Pancreas (tissue), 10 donors: ENCODE data around the gene KCNK18. TPM values are rescaled to one million over a fixed set of nuclear protein-coding genes. Genes with fewer than 3 reads are reported as not detected.

Experiments
- ATAC-seq, 4 donors: fragments of 200-7000 bp; cut with Tn5 transposase; one replicate each; pipeline versions ENCODE4 v1.8.0 to v1.9.1; 2020; ENCODE audit warnings: mild to moderate bottlenecking in 4 of 4, moderate library complexity in 4 of 4
- DNase-seq, 6 donors: peaks; one replicate each; pipeline ENCODE4 v3.0.0-alpha.2; 2020
- FAIRE-seq: peaks from 2 replicates; lab custom pipeline; 2012; peaks lifted over from hg19 to GRCh38; lab: Jason Lieb, UNC
- H3K27ac ChIP-seq, 4 donors: fragments of 200-600 bp; sonication (generic); 1 replicate in 3 of 4; 2 replicates in 1 of 4; pipeline versions ENCODE4 v1.5.0 to v1.8.0; 2020
- H3K27me3 ChIP-seq, 4 donors: fragments of 200-600 bp; one replicate each; pipeline ENCODE4 v1.8.0; 2021
- H3K36me3 ChIP-seq, 3 donors: fragments of 200-600 bp; sonication (generic) in 1 of 3; one replicate each; pipeline versions ENCODE4 v1.5.0 to v1.8.0; 2020 to 2021
- H3K4me1 ChIP-seq, 3 donors: fragments of 200-600 bp; one replicate each; pipeline ENCODE4 v1.8.0; 2021
- H3K4me3 ChIP-seq, 4 donors: fragments of 200-600 bp; sonication (generic) in 2 of 4; one replicate each; pipeline versions ENCODE4 v1.5.0 to v1.8.0; 2020 to 2021
- H3K9me3 ChIP-seq, 4 donors: fragments of 200-600 bp; one replicate each; pipeline ENCODE4 v1.8.0; 2021
- WGBS, 2 donors: extraction: QIAGEN DNeasy Blood & Tissue Kit; methylation state at CpG; one replicate each; pipeline ENCODE4 v1.1.7; 2013; 5-methylcytosine and 5-hydroxymethylcytosine counted together
- intact Hi-C, 3 donors: fragments of 100-400 bp; cut with DNase I; formaldehyde crosslinking; loops; one replicate each; pipeline versions ENCODE4 v1.11.1 to v1.14.2; 2022
- polyA plus RNA-seq, 2 donors: library from polyadenylated mRNA; stranded (reverse); fragments of 200-250 nt; gene quantifications; one replicate each; pipeline ENCODE4 v1.2.3, GENCODE V29; 2013
- total RNA-seq, 6 donors: library from RNA; stranded (reverse); fragmentation: NEBNext Ultra II Directional in 4 of 6; extraction: Animal tissue kit (Norgen Biotek cat#: 25700) in 4 of 6; gene quantifications; one replicate each; pipeline versions ENCODE4 v1.2.1 to v1.2.4, GENCODE V29; 2021 to 2023
- TF ChIP-seq, protein P1 (sequence below), 4 donors: fragments of 200-600 bp; sonication (generic) in 3 of 4; IDR thresholded peaks; one replicate each; pipeline versions ENCODE4 v1.5.0 to v1.8.0; 2021; ENCODE audit warnings: antibody characterized with exemption in 4 of 4
- donor health status: healthy with polysubstance abuse.
- donor health status: DM: no; HTN: no; CAD: no; lungs with moderate emphysema.
- donor health status: DM: no; HTN: no; CAD: no.
- donor health status: control.
- donor health status: control.
- donor health status: Bipolar disorder and iron deficiency.
- donor health status: DM: yes; HTN: yes; CAD: no.
- donor health status: DM: no; HTN: no; CAD: no.
- donor health status: DM: no; HTN: no; CAD: no.
- donor health status: DM: yes; HTN: yes; CAD: no.

The KCNK18 gene
- total and polyA plus RNA-seq, 8 donors: not detected

DNA sequence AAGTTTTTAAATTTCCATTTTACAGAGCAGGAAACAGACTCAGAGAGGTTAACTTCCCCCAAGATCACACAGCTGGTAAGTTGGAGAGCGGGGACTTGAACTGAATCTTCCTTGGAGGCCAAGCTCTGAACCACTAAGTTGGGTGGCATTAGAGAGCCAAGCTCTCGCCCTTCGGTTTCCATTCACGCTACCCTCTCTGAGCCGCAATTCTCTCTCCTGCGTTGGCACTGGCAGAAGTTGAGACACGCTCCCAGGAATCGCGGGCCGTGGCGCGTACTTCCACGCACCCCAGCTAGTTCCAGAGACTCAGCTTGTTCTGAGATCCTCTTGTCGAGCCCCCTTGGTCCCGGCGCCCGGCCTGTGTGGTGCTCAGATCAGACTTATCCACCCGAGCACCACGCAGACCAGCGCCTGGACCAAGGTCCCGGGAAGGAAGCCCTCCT, 29.9 kb upstream of the KCNK18 start:
- no peaks in the 10 kb centered on the region for H3K9me3 ChIP-seq
- 26 to 29% methylated on average over 21 of the region's 21 CpGs for WGBS, 2 donors
- intact Hi-C loops: loop anchor here in 1 of 3 donors (5.0 kb wide), 1 partner anchor 365 kb away; no protein-coding TSS in a partner anchor
- H3K27ac ChIP-seq: no peak overlapping the region
- H3K27me3 ChIP-seq: peaks cover 6 to 62% (median 9%) of the 10 kb centered on the region in 4 donors
- TF ChIP-seq, protein P1, sequence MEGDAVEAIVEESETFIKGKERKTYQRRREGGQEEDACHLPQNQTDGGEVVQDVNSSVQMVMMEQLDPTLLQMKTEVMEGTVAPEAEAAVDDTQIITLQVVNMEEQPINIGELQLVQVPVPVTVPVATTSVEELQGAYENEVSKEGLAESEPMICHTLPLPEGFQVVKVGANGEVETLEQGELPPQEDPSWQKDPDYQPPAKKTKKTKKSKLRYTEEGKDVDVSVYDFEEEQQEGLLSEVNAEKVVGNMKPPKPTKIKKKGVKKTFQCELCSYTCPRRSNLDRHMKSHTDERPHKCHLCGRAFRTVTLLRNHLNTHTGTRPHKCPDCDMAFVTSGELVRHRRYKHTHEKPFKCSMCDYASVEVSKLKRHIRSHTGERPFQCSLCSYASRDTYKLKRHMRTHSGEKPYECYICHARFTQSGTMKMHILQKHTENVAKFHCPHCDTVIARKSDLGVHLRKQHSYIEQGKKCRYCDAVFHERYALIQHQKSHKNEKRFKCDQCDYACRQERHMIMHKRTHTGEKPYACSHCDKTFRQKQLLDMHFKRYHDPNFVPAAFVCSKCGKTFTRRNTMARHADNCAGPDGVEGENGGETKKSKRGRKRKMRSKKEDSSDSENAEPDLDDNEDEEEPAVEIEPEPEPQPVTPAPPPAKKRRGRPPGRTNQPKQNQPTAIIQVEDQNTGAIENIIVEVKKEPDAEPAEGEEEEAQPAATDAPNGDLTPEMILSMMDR (IDR thresholded peaks at IDR 0.05): no peak
- DNase-seq: peak in 2 of 6 donors; percentile 56 to 67
- no peak for FAIRE-seq
- peak in 1 of 4 donors; percentile 4 for ATAC-seq
- no peaks in the 10 kb centered on the region for H3K36me3 ChIP-seq
- H3K4me1 ChIP-seq: peaks cover 0 to 19% (median 12%) of the 10 kb centered on the region in 3 donors
- H3K4me3 ChIP-seq: peak overlapping the region in 1 of 4 donors; percentile 30

DNA sequence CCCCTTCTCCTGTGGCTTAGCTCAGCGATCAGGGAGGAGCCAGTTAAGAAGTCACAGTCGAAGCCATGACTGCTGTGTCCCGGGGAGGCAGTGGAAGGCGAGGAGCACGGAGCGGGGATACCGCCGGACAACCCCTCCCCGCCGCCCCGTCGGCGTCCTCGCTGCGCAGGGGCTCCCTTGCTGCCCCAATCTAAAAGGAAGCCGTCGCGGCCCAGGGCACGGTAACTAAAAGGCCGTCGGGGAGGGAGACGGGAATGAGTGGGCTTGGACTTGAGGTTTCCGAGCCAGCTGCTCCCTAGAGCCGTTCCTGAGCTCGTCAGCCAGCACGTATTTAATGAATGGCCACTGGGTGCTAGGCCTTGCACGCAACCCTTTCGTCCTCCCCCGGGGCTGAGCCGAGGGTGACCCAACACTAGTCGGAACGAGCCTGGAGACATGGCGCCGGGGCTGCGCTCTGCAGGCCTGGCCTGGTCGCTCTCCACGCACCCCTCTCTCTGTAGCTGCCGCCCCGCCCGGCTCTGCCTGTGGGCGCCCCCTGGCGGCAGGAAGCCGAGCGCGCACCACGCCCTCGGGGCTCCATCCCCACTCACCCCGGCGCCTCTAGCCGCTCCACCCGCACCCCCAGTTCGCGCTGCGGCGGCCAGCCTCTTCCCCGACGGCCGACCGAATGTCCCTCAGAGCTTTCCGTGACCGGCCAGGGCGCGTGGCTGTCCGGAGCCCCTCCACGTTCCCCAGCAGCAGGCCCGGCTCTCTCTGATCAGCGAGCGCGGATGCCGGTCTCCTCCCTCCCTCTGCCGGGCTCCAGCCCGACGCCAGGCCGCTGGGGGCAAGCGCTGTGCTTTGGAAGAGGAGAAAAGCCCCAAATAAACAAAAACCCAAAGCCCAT, 29.3 kb upstream of the KCNK18 start:
- intact Hi-C loops: loop anchor here in 1 of 3 donors (5.0 kb wide), 1 partner anchor 366 kb away; no protein-coding TSS in a partner anchor
- Histone ChIP-seq H3K27me3 (peaks cover 6 to 64% (median 9%) of the 10 kb centered on the region in 4 donors), H3K36me3 (no peaks in the 10 kb centered on the region), H3K4me3 (peak overlapping the region in 2 of 4 donors; percentile 13 to 30), H3K27ac (no peak overlapping the region), H3K4me1 (peaks cover 0 to 14% (median 8%) of the 10 kb centered on the region in 3 donors), H3K9me3 (no peaks in the 10 kb centered on the region)
- ATAC-seq (peak; percentile 90 to 93 (median 93)), FAIRE-seq (no peak), DNase-seq (peak; percentile 54 to 94 (median 74))
- WGBS, 2 donors: 4 to 5% methylated on average over 62 to 75 of the region's 75 CpGs
- TF ChIP-seq, protein P1 (IDR thresholded peaks at IDR 0.05): peak; percentile 93 to 98 (median 98)

DNA sequence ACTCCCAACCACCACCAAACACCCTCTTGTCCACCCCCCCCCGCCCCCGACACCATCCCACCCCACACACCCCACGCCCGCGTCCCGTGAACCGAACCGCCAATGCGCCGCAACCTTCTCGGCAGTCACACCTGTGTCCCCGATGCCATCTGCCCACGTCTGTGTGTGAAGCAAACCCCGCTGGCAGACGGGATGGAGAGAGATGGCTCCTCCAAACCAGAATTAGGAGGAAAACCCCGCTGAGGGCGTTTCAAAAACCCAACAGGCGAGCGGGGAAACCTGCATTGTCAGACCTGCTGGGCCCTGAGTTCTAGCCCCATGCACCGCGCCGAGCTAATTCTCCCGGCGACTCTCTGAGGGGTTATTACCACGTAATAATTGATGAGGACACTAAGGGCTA, 28.6 kb upstream of the KCNK18 start:
- intact Hi-C loops: loop anchor here in 1 of 3 donors (5.0 kb wide), 1 partner anchor 366 kb away; no protein-coding TSS in a partner anchor
- FAIRE-seq: no peak
- H3K27ac ChIP-seq: no peak overlapping the region
- H3K9me3 ChIP-seq: no peaks in the 10 kb centered on the region
- H3K4me3 ChIP-seq: no peak overlapping the region
- no peaks in the 10 kb centered on the region for H3K36me3 ChIP-seq
- ATAC-seq: no peak
- peaks cover 4 to 58% (median 8%) of the 10 kb centered on the region in 4 donors for H3K27me3 ChIP-seq
- H3K4me1 ChIP-seq: peaks cover 0 to 7% (median 5%) of the 10 kb centered on the region in 3 donors
- peak in 1 of 6 donors; percentile 52 for DNase-seq
- WGBS, 2 donors: 11 to 13% methylated on average over 25 of the region's 25 CpGs
- TF ChIP-seq, protein P1 (IDR thresholded peaks at IDR 0.05): no peak

DNA sequence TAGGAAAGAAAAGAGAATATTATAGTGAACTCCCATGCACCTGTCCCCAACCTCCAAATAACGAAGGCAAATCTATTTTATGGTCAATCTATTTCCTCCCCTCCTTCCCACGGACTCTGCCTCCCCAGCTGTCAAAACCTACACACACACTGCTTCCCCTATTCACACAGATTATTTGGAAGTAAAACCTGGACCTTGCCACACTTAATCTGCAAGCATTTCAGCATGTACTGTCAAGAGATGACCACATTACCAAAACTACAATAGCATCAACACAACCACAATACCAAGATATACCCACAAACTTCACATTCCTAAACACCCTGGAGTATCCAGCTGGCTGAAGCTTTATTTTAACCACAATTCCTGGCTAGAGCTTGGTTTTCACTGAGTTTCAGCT, 27.8 kb upstream of the KCNK18 start:
- DNase-seq: no peak
- ATAC-seq: no peak
- Histone ChIP-seq H3K27ac (no peak overlapping the region), H3K27me3 (peaks cover 0 to 52% (median 8%) of the 10 kb centered on the region in 4 donors), H3K36me3 (no peaks in the 10 kb centered on the region), H3K4me3 (no peak overlapping the region), H3K4me1 (peaks cover 0 to 7% (median 5%) of the 10 kb centered on the region in 3 donors), H3K9me3 (no peaks in the 10 kb centered on the region)
- TF ChIP-seq, protein P1 (IDR thresholded peaks at IDR 0.05): no peak
- FAIRE-seq: no peak
- intact Hi-C loops: loop anchor here in 1 of 3 donors (5.0 kb wide), 1 partner anchor 367 kb away; no protein-coding TSS in a partner anchor
- 41 to 58% methylated on average over 2 of the region's 2 CpGs for WGBS, 2 donors
